K562 (cell line): ENCODE measurements around the gene ZNF891. TPM values are rescaled to one million over a fixed set of nuclear protein-coding genes. Genes with fewer than 3 reads are reported as not detected.

Experiments
- DPF2 ChIP-seq: fragments of 450-650 bp; IDR thresholded peaks from 2 replicates; pipeline ENCODE4 v1.6.1; 2016
- GTF2A2 ChIP-seq: IDR thresholded peaks from 2 replicates; pipeline ENCODE4 v1.6.1; 2016; ENCODE audit warnings: mild to moderate bottlenecking, missing genetic modification characterization, missing compliant biosample characterization
- MAX ChIP-seq: sonication (generic); formaldehyde crosslinking; IDR thresholded peaks from 2 replicates; pipeline ENCODE4 v1.9.0; 2022; ENCODE audit warnings: mild to moderate bottlenecking, missing genetic modification reagents
- MGA ChIP-seq: fragments of 450-650 bp; IDR thresholded peaks from 2 replicates; pipeline ENCODE4 v1.6.1; 2016; ENCODE audit warnings: mild to moderate bottlenecking, moderate library complexity
- RERE ChIP-seq: sonication (generic); formaldehyde crosslinking; IDR thresholded peaks from 2 replicates; pipeline ENCODE4 v1.8.0; 2023; ENCODE audit warnings: missing genetic modification reagents, mild to moderate bottlenecking, borderline replicate concordance
- USF2 ChIP-seq: sonication (generic); formaldehyde crosslinking; IDR thresholded peaks from 2 replicates; pipeline ENCODE4 v1.5.0; 2020; ENCODE audit warnings: missing genetic modification reagents
- ZBTB17 ChIP-seq: fragments of 450-650 bp; formaldehyde crosslinking; IDR thresholded peaks from 2 replicates; pipeline ENCODE4 v1.4.0; 2020; ENCODE audit warnings: mild to moderate bottlenecking
- polyA plus RNA-seq, 8 experiments: library from polyadenylated mRNA; depleted of rRNA in 4 of 8; stranded (reverse) in 5 of 8; unstranded in 3 of 8; fragments of >200 nt; fragmentation: Nextera tagmentation in 2 of 8; fragmentation: Illumina TruSeq in 1 of 8; extraction: Ambion mirVana in 2 of 8; extraction: Trizol in 1 of 8; gene quantifications; 2 replicates each; pipeline versions ENCODE4 v1.2.1 to v1.2.3, GENCODE V29; 2011 to 2014; ENCODE audit warnings: inconsistent platforms in 1 of 8, missing spikeins in 1 of 8
- total RNA-seq, 7 experiments: library from RNA; depleted of rRNA in 6 of 7; stranded (reverse); fragments of >200 nt in 6 of 7; fragmentation: Illumina TruSeq in 2 of 7; extraction: Trizol in 2 of 7; gene quantifications; 2 replicates each; pipeline versions ENCODE4 v1.2.1 to v1.2.3, GENCODE V29; 2011 to 2021; ENCODE audit warnings: low replicate concordance in 1 of 7

ZNF891 gene
- total and polyA plus RNA-seq, 9 of the 15 experiments (the other 6 are each of a cell fraction or from before 2014, with no cell fraction given), result 0.41 to 2.0 (median 1.3) TPM

GRCh38 chr12:133058203-133059113 lies 71.6 kb downstream of the ZNF891 start (continued):
- TF ChIP-seq GTF2A2 (tag) (no peak), DPF2 (no peak), MAX (CRISPR knock-in tag) (no peak), MGA (no peak), ZBTB17 (CRISPR knock-in tag) (no peak), RERE (no peak), USF2 (no peak)
